ENCODE measurements around the gene ZFAND2A. TPM values are rescaled to one million over a fixed set of nuclear protein-coding genes. Genes with fewer than 3 reads are reported as not detected.

Gene ZFAND2A
- total and polyA plus RNA-seq, 5 donors = 8.9 to 19.0 (median 12.6) TPM

- H3K9me3 ChIP-seq (ENCODE audit: control insufficient read depth, low read length) = no peaks in the 10 kb centered on the region
- ATAC-seq (no peak), DNase-seq (peak in 2 of 3 donors; percentile 31)
- H3K4me3 ChIP-seq (ENCODE audit: low read length) = no peak overlapping the region
- H3K27me3 ChIP-seq (ENCODE audit: control insufficient read depth, insufficient read depth) = no peaks in the 10 kb centered on the region
- no peaks in the 10 kb centered on the region for H3K4me1 ChIP-seq (ENCODE audit: control insufficient read depth, insufficient read depth, low read length)
- H3K27ac ChIP-seq (ENCODE audit: low read length) = no peak overlapping the region
- intact Hi-C loops (cut with DNase I) = no loop called here
- WGBS = 90% methylated on average over 21 of the region's 21 CpGs
Measured at GRCh38 chr7:1103789-1104515, 56.0 kb downstream of the ZFAND2A start.

GRCh38 chr7:1103009-1103788 lies 56.8 kb downstream of the ZFAND2A start:
- intact Hi-C loops (cut with DNase I) = no loop called here
- ATAC-seq = peak in 1 of 2 donors; percentile 14
- no peaks in the 10 kb centered on the region for H3K9me3 ChIP-seq (ENCODE audit: control insufficient read depth, low read length)
- no peak overlapping the region for H3K4me3 ChIP-seq (ENCODE audit: low read length)
- no peaks in the 10 kb centered on the region for H3K4me1 ChIP-seq (ENCODE audit: control insufficient read depth, insufficient read depth, low read length)
- no peaks in the 10 kb centered on the region for H3K27me3 ChIP-seq (ENCODE audit: control insufficient read depth, insufficient read depth)
- DNase-seq = peak in 2 of 3 donors; percentile 41 to 46
- no peak overlapping the region for H3K27ac ChIP-seq (ENCODE audit: low read length)
- 83% methylated on average over 34 of the region's 34 CpGs for WGBS

Other genes starting within 250 kb of the ZFAND2A start
- 1 to 10 TPM; 4.8 to 7.1 (median 6.4) TPM for gene ADAP1, start 205.5 kb downstream of the ZFAND2A start, total RNA-seq
- 8.4 TPM for gene ADAP1, start 205.5 kb downstream of the ZFAND2A start, polyA plus RNA-seq
- 1 to 10 TPM; 6.3 to 8.8 (median 7.8) TPM for gene COX19, start 184.6 kb downstream of the ZFAND2A start, total RNA-seq
- 5.8 TPM for gene COX19, start 184.6 kb downstream of the ZFAND2A start, polyA plus RNA-seq
- not detected for gene CYP2W1, start 177.0 kb downstream of the ZFAND2A start, total RNA-seq
- not detected for gene CYP2W1, start 177.0 kb downstream of the ZFAND2A start, polyA plus RNA-seq
- gene GPR146, start 115.7 kb downstream of the ZFAND2A start, total RNA-seq = 10 to 100 TPM in 2 of 4 donors, 1 to 10 TPM in 2; 4.2 to 19.7 (median 14.1) TPM
- gene GPR146, start 115.7 kb downstream of the ZFAND2A start, polyA plus RNA-seq = 17.3 TPM
- gene GPER1, start 72.1 kb downstream of the ZFAND2A start, total RNA-seq = 1 to 10 TPM; 3.0 to 6.7 (median 4.5) TPM
- gene GPER1, start 72.1 kb downstream of the ZFAND2A start, polyA plus RNA-seq = 3.6 TPM
- gene UNCX, start 72.7 kb upstream of the ZFAND2A start, total RNA-seq = not detected
- not detected for gene UNCX, start 72.7 kb upstream of the ZFAND2A start, polyA plus RNA-seq

Data from right cardiac atrium (tissue), 5 donors.